Measurements from ENCODE around the gene SAXO2. TPM values are rescaled to one million over a fixed set of nuclear protein-coding genes. Genes with fewer than 3 reads are reported as not detected.

Gene SAXO2
- total and polyA plus RNA-seq, 2 of the 8 experiments (the other 6 are each of a cell fraction or from before 2014, with no cell fraction given): 3.1 TPM

GRCh38 chr15:82307714-82308081 is 45.1 kb downstream of the SAXO2 start:
- WGBS, 2 experiments (ENCODE audit: extremely low coverage in 1 of 2, insufficient coverage in 1 of 2, insufficient read length in 1 of 2, insufficient replicate concordance in 2 of 2, low coverage in 1 of 2, low lambda C conversion rate in 2 of 2, missing lambda C conversion rate in 1 of 2): 89% methylated on average over 8 of the region's 8 CpGs; no CpG with 5 or more reads in 1 of the 2 experiments
- no peak overlapping the region for H3K4ac ChIP-seq (replicated peaks; ENCODE audit: insufficient read length, low read depth, low read length)
- H3K27me3 ChIP-seq (replicated peaks in 1 of 4; ENCODE audit: control insufficient read depth in 3 of 4, extremely low read depth in 1 of 4, insufficient read depth in 3 of 4, low read length in 3 of 4): no peaks in the 10 kb centered on the region
- H3K23me2 ChIP-seq (ENCODE audit: low read depth, low read length): no peaks in the 10 kb centered on the region
- no peak overlapping the region for H4K91ac ChIP-seq (replicated peaks; ENCODE audit: insufficient read length, low read length)
- no peak for FAIRE-seq
- TF ChIP-seq SUZ12 (IDR thresholded peaks at IDR 0.05; ENCODE audit: low read length) (no peak), SRF (IDR thresholded peaks at IDR 0.05; ENCODE audit: low read depth, low read length) (no peak), MAFK (IDR thresholded peaks at IDR 0.05; ENCODE audit: low read depth, low read length) (no peak), RFX5 (IDR thresholded peaks at IDR 0.05; ENCODE audit: borderline replicate concordance, low read depth, low read length) (no peak), SIRT6 (IDR thresholded peaks at IDR 0.05; ENCODE audit: low read length) (no peak)
- no peak overlapping the region for H2BK12ac ChIP-seq (ENCODE audit: low read depth, low read length)
- ChIA-PET CTCF (ENCODE audit: partially characterized antibody) (interaction anchor here (0.7 to 1.2 kb wide), 3 partner anchors 8 to 30 kb away, joined by 3 to 4 read pairs (median 3); no protein-coding TSS in a partner anchor), POLR2A (ENCODE audit: partially characterized antibody) (no interaction called here)
- H4K20me1 ChIP-seq (replicated peaks in 1 of 2; ENCODE audit: control insufficient read depth in 1 of 2, insufficient read depth in 2 of 2, low read length in 2 of 2): no peaks in the 10 kb centered on the region
- DNase-seq (ENCODE audit: low read depth in 1 of 2, low spot score in 2 of 2): no peak
- H3K27ac ChIP-seq (ENCODE audit: low read depth, low read length): no peak overlapping the region
- no peak overlapping the region for H4K8ac ChIP-seq (ENCODE audit: extremely low read depth, insufficient read depth, low read length)
- H2AFZ ChIP-seq (ENCODE audit: low read length): no peak overlapping the region
- no peak overlapping the region for H2BK120ac ChIP-seq (replicated peaks; ENCODE audit: low read depth, low read length)
- H3K56ac ChIP-seq (replicated peaks; ENCODE audit: insufficient read length, low read depth, low read length): no peak overlapping the region
- no peak overlapping the region for H3K18ac ChIP-seq (ENCODE audit: extremely low read depth, low read length)
- H3K4me2 ChIP-seq (ENCODE audit: insufficient read depth in 1 of 2, low read depth in 2 of 2, low read length in 2 of 2): no peak overlapping the region
- H2BK5ac ChIP-seq (ENCODE audit: low read depth, low read length): no peak overlapping the region
- no peak overlapping the region for H2AK5ac ChIP-seq (ENCODE audit: low read depth, low read length)
- H3K9ac ChIP-seq (replicated peaks in 1 of 4; ENCODE audit: extremely low read depth in 1 of 4, low read depth in 3 of 4, low read length in 3 of 4): no peak overlapping the region
- no peaks in the 10 kb centered on the region for H3K79me2 ChIP-seq (ENCODE audit: control insufficient read depth in 1 of 2, insufficient read depth in 2 of 2, low read length in 2 of 2)
- no peaks in the 10 kb centered on the region; the same call in 1 of the 2 replicates for H3K79me1 ChIP-seq (ENCODE audit: low read depth, low read length)
- no peaks in the 10 kb centered on the region for H3K36me3 ChIP-seq (ENCODE audit: control insufficient read depth in 2 of 4, insufficient read depth in 4 of 4, low read length in 3 of 4)
- H3K9me3 ChIP-seq (ENCODE audit: insufficient read depth in 2 of 2, low read depth in 1 of 2, low read length in 1 of 2): no peaks in the 10 kb centered on the region
- no peak overlapping the region for H3K4me3 ChIP-seq (ENCODE audit: extremely low read depth in 1 of 4, insufficient read depth in 2 of 4, low read depth in 3 of 4, low read length in 4 of 4)
- H3K14ac ChIP-seq (ENCODE audit: insufficient read length): no peak overlapping the region
- H4K5ac ChIP-seq (ENCODE audit: insufficient read length, low read depth, low read length): no peak overlapping the region
- H3K4me1 ChIP-seq (replicated peaks in 1 of 4; ENCODE audit: control insufficient read depth in 3 of 4, insufficient read depth in 4 of 4, low read length in 3 of 4): peaks cover 0 to 3% (median 0%) of the 10 kb centered on the region in 4 experiments; a peak in 2 of 7 replicates
- no peak overlapping the region for H2BK20ac ChIP-seq (ENCODE audit: low read length)
- no peak overlapping the region for H2BK15ac ChIP-seq (ENCODE audit: low read length)
- H3K23ac ChIP-seq (ENCODE audit: insufficient read length): no peak overlapping the region
